Psoas muscle (tissue), 8 donors: ENCODE results near the gene CDKN1A. TPM values are rescaled to one million over a fixed set of nuclear protein-coding genes. Genes with fewer than 3 reads are reported as not detected.

Experiments
- ATAC-seq, 4 donors: fragments of 200-7000 bp; cut with Tn5 transposase; one replicate each; pipeline ENCODE4 v1.9.1; 2020; ENCODE audit warnings: moderate library complexity in 3 of 4, mild to moderate bottlenecking in 2 of 4
- DNase-seq, 2 donors: peaks; one replicate each; pipeline ENCODE4 v3.0.0-alpha.2; 2020
- H3K27ac ChIP-seq: fragments of 200-600 bp; one replicate; pipeline ENCODE4 v1.8.0; 2022
- H3K27me3 ChIP-seq, 3 donors: fragments of 200-600 bp in 1 of 3; one replicate each; pipeline versions ENCODE4 v1.6.1 to v1.8.0; 2013 to 2022; ENCODE audit warnings: low read length in 2 of 3, mild to moderate bottlenecking in 2 of 3, moderate library complexity in 1 of 3; ENCODE audit not compliant: insufficient read depth in 3 of 3
- H3K36me3 ChIP-seq, 2 donors: fragments of 200-600 bp in 1 of 2; one replicate each; pipeline versions ENCODE4 v1.6.1 to v1.8.0; 2013 to 2022; ENCODE audit warnings: low read depth in 1 of 2, mild to moderate bottlenecking in 1 of 2, moderate library complexity in 1 of 2; ENCODE audit not compliant: insufficient read depth in 1 of 2
- H3K4me1 ChIP-seq: fragments of 200-600 bp; one replicate; pipeline ENCODE4 v1.8.0; 2022
- H3K4me3 ChIP-seq: fragments of 200-600 bp; one replicate; pipeline ENCODE4 v1.8.0; 2022; ENCODE audit warnings: mild to moderate bottlenecking
- H3K9me3 ChIP-seq: fragments of 200-600 bp; one replicate; pipeline ENCODE4 v1.8.0; 2022
- CTCF ChIP-seq: fragments of 200-600 bp; IDR thresholded peaks from one replicate; pipeline ENCODE4 v1.8.0; 2022; ENCODE audit warnings: antibody characterized with exemption
- WGBS, 3 donors: extraction: QIAGEN DNeasy Blood & Tissue Kit; methylation state at CpG; one replicate each; pipeline versions ENCODE4 v1.1.6 to v1.1.7; 2013; 5-methylcytosine and 5-hydroxymethylcytosine counted together
- intact Hi-C, 2 donors: fragments of 100-400 bp; cut with DNase I; formaldehyde crosslinking; loops; one replicate each; pipeline versions ENCODE4 v1.11.0 to v1.14.2; 2022
- polyA plus RNA-seq, 3 donors: library from polyadenylated mRNA; stranded (reverse); fragments of 200-250 nt; gene quantifications; one replicate each; pipeline ENCODE4 v1.2.3, GENCODE V29; 2013
- total RNA-seq, 4 donors: library from RNA; stranded (reverse); fragmentation: NEBNext Ultra II Directional in 2 of 4; extraction: Animal tissue kit (Norgen Biotek cat#: 25700) in 2 of 4; gene quantifications; one replicate each; pipeline versions ENCODE4 v1.2.1 to v1.2.4, GENCODE V29; 2021 to 2023
- donor health status: healthy with polysubstance abuse.
- donor health status: DM: no; HTN: no; CAD: no; lungs with moderate emphysema.
- donor health status: Bipolar disorder and iron deficiency.
- donor health status: healthy.
- donor health status: DM: yes; HTN: yes; CAD: no.
- donor health status: DM: no; HTN: no; CAD: no.
- donor health status: DM: no; HTN: no; CAD: no.
- donor health status: DM: yes; HTN: yes; CAD: no.

CDKN1A gene
- total and polyA plus RNA-seq, 7 donors, result 39.2 to 666 (median 159) TPM

- 74 to 85% (median 75%) methylated on average over 8 of the region's 8 CpGs for WGBS, 3 donors
Measured at GRCh38 chr6:36716476-36717093, 38.1 kb downstream of the CDKN1A start.

GRCh38 chr6:36717231-36717825 lies 38.8 kb downstream of the CDKN1A start:
- no peaks in the 10 kb centered on the region for H3K4me1 ChIP-seq
- DNase-seq (peak in 1 of 2 donors; percentile 35), ATAC-seq (peak in 1 of 4 donors; percentile 8)
- intact Hi-C loops, result no loop called here
- H3K4me3 ChIP-seq, result no peak overlapping the region
- H3K36me3 ChIP-seq, result no peaks in the 10 kb centered on the region
- H3K27me3 ChIP-seq, result no peaks in the 10 kb centered on the region
- no peak overlapping the region for H3K27ac ChIP-seq
- WGBS, 3 donors, result 49 to 52% (median 50%) methylated on average over 13 of the region's 13 CpGs
- no peaks in the 10 kb centered on the region for H3K9me3 ChIP-seq
- no peak for TF ChIP-seq CTCF

More at GRCh38 chr6:36716476-36717093, 38.1 kb downstream of the CDKN1A start:
- Histone ChIP-seq H3K9me3 (no peaks in the 10 kb centered on the region), H3K4me1 (no peaks in the 10 kb centered on the region), H3K4me3 (no peak overlapping the region), H3K36me3 (no peaks in the 10 kb centered on the region), H3K27me3 (no peaks in the 10 kb centered on the region), H3K27ac (no peak overlapping the region)
- ATAC-seq (no peak), DNase-seq (peak in 1 of 2 donors; percentile 14)
- intact Hi-C loops, result no loop called here
- TF ChIP-seq CTCF, result no peak

- ATAC-seq, result no peak
- TF ChIP-seq CTCF, result no peak
- no peak overlapping the region for H3K27ac ChIP-seq
- no peaks in the 10 kb centered on the region for H3K9me3 ChIP-seq
- intact Hi-C loops, result no loop called here
- peak in 1 of 2 donors; percentile 35 for DNase-seq
- WGBS, 3 donors, result 59 to 70% (median 68%) methylated on average over 8 to 12 of the region's 12 CpGs
- H3K36me3 ChIP-seq, result no peaks in the 10 kb centered on the region
- H3K27me3 ChIP-seq, result no peaks in the 10 kb centered on the region
- H3K4me1 ChIP-seq, result no peaks in the 10 kb centered on the region
- H3K4me3 ChIP-seq, result no peak overlapping the region
Measured at GRCh38 chr6:36717871-36718540, 39.5 kb downstream of the CDKN1A start.

- no peak overlapping the region for H3K4me3 ChIP-seq
- 80 to 88% (median 86%) methylated on average over 5 of the region's 5 CpGs for WGBS, 3 donors
- DNase-seq, result peak in 1 of 2 donors; percentile 6
- intact Hi-C loops, result no loop called here
- H3K27ac ChIP-seq, result no peak overlapping the region
- no peaks in the 10 kb centered on the region for H3K9me3 ChIP-seq
- no peak for ATAC-seq
- no peaks in the 10 kb centered on the region for H3K27me3 ChIP-seq
- H3K36me3 ChIP-seq, result no peaks in the 10 kb centered on the region
- no peak for TF ChIP-seq CTCF
- H3K4me1 ChIP-seq, result no peaks in the 10 kb centered on the region
Measured at GRCh38 chr6:36718560-36718959, 40.0 kb downstream of the CDKN1A start.
